Fibroblast of villous mesenchyme (primary cell): ENCODE results near the gene ANKH. TPM values are rescaled to one million over a fixed set of nuclear protein-coding genes. Genes with fewer than 3 reads are reported as not detected.

Experiments used
- DNase-seq: peaks from one replicate; pipeline ENCODE4 v3.0.0-alpha.2; 2010; ENCODE audit warnings: low read depth
- H3K4me3 ChIP-seq: 2 replicates; pipeline ENCODE4 v1.5.1; 2011; ENCODE audit warnings: low read depth, mild to moderate bottlenecking, low read length
- total RNA-seq: library from RNA; depleted of rRNA; stranded (reverse); fragments of >200 nt; gene quantifications from 2 replicates; pipeline ENCODE4 v1.2.3, GENCODE V29; 2012
- TF ChIP-seq, protein P1 (sequence below): IDR thresholded peaks from 2 replicates; pipeline ENCODE4 v1.5.1; 2012; ENCODE audit warnings: low read depth, mild to moderate bottlenecking, low read length; ENCODE audit not compliant: insufficient read depth

Gene ANKH
- total RNA-seq, 1 donor = 8.2 TPM

DNA sequence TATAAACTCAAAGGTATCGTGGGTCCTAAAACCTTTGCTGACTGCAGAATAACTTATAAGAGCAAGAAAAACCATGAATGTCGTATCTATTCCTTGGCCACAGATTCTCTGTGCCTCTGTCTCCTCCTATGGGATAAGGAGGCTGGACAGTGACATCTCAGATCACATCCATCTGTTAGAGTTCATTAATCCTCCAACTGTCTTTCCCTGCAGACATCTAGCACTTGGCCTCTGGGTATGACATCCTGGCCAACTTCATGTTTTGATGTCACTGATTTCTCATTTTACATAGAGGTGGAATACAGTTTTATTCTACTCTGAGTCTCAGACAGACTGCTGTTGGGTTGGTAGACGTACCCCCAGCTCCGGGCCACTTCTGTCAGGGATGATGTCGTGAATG lies 120.9 kb downstream of the ANKH start:
- DNase-seq = no peak
- TF ChIP-seq, protein P1, sequence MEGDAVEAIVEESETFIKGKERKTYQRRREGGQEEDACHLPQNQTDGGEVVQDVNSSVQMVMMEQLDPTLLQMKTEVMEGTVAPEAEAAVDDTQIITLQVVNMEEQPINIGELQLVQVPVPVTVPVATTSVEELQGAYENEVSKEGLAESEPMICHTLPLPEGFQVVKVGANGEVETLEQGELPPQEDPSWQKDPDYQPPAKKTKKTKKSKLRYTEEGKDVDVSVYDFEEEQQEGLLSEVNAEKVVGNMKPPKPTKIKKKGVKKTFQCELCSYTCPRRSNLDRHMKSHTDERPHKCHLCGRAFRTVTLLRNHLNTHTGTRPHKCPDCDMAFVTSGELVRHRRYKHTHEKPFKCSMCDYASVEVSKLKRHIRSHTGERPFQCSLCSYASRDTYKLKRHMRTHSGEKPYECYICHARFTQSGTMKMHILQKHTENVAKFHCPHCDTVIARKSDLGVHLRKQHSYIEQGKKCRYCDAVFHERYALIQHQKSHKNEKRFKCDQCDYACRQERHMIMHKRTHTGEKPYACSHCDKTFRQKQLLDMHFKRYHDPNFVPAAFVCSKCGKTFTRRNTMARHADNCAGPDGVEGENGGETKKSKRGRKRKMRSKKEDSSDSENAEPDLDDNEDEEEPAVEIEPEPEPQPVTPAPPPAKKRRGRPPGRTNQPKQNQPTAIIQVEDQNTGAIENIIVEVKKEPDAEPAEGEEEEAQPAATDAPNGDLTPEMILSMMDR = no peak

DNA sequence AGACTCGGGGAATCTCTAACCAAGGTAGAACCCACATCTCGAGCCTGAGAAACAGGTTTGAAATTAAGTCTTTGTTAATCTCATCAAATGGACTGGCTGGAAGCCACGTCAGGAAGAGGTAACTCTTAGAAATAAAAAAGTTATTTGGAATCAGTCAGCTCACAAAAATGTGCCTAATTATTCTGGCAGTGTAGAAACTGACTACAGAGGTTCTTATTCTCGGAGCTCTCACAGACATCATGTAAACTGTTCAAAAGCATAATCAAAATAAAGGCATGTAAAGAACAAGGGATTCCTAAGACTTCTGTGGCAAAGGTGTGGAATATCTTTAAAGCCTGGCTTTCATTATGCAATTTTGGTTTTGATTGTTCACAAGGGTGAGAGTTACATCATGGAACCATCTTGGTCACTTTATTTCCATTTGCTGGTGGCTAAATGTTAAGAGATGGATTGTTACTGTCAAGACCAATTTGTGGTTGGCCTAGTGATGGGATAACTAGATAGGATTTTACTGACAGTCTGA lies 121.9 kb downstream of the ANKH start:
- H3K4me3 ChIP-seq = no peak overlapping the region
- no peak for DNase-seq
- TF ChIP-seq, protein P1 = no peak

More for the DNA sequence above, 120.9 kb downstream of the ANKH start:
- H3K4me3 ChIP-seq = no peak overlapping the region

DNA sequence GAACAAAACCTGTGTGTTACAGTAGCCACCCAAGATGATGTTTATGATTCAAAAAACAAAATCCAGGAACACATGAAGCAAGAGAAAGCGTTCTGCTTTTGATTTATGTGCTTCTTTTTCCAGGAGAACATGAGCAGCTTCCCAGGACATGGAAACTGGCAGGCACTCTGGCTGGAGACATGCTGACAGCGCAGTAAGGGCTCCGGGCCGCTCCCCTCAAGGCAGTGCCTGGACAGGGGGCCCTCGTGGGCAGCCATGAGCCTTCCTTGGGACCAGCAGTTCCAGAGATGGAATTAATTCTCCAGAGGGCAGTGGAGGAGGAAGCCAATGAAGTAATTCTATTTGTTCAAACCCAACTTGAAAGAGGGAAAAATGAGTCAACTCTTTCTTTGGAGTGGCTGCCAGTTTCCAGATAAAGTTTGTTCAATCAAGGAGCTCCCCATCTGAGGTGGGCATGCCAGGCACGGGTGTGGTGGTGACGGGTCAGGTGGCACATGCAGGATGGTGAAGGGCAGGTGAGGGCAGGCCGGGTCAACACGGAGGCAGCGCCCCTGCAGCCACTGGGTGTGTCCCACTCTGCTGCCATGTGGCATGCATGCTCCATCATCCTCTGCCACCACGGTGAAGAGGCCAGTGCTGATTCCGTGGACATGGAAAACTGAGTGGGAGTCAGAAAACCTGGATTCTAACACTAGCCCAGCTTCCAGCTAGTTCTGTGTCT lies 123.2 kb downstream of the ANKH start:
- DNase-seq = no peak
- H3K4me3 ChIP-seq = no peak overlapping the region

DNA sequence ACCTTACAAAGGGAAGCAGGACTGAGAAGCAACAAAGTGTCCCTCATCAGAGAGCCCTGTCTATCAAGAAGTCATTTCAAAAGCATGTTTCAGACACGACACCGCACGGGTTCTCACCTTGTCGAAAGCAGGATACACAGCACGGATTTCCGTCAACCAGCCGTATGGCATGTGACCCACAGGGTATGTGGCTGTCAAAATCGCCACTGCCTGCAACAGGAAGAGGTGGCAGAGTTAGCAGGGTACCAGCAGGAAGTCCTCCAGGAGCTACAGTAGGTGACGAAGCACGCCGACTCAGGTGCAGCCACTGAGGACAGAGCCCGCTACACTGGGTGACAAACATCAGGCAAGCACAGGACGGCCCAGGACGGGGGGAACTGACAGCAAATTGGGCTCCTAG lies 125.8 kb downstream of the ANKH start:
- no peak overlapping the region for H3K4me3 ChIP-seq
- no peak for DNase-seq
- TF ChIP-seq, protein P1 = no peak

More for the DNA sequence above, 123.2 kb downstream of the ANKH start:
- TF ChIP-seq, protein P1 = no peak

DNA sequence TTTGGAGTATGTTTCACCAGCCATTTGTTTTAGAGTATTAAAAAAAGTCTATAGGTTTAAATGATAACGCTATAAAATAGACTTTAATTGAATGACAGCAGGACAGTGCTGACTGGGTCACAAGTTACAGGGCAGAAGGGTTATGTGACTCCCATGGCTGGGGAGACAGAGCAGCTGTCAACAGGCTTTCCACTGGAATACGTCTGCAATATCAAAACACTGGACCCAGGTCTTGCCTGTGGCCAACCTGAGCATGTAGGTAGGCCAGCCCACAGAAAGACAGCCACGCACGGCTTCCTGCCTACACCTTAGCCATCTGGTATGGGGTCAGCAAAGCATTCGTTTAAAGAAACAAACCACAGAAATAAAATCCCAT lies 126.4 kb downstream of the ANKH start:
- no peak for DNase-seq
- TF ChIP-seq, protein P1 = no peak
- no peak overlapping the region for H3K4me3 ChIP-seq

DNA sequence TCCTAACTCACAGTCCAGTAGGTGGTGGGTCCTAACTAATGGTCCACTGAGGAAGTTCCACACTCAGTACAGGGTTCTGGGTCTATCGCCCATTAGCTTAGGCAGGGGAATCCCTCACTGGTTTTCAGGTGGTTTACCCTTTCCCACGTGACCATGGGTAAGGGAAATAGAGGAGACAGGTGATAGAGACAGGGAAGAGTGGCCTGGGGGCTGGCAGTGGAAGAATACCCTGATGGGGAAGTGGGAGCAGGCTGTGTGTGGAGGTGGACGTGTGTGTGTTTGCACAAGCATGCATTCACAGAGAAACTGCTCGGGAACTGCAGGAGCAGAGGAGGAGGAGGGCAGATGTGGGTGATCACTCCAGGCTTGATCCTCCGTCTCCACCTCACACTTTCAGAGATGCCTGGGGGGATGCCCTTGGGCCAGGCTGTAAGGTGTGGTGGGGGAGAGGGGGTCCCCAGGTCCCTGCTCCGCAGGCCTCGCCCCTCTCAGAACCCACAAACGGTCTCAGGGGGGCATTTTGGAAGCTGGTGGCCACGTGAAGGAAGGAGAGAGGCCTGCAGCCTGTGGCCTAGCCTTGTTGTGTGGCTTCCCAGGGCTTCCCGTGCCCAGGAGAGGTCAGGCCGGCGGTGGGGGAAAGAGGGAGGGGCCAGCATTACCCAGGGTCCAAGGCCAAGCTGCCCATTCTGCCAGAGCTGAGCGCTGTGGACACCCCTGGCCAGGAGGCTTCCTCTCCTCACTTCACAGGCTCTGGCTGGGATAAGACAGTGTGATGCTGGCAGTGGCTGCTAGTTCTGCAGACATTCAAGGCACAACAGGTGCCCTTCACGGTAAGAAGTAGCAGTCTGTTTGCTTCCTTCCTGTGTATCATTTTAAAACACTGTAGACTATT lies 127.0 kb downstream of the ANKH start:
- no peak overlapping the region for H3K4me3 ChIP-seq
- TF ChIP-seq, protein P1 = no peak
- no peak for DNase-seq
